Neural cell (in vitro differentiated cells): Measurements from ENCODE around the gene SH3BP4.

Source experiments
- CTCF ChIP-seq: fragments of 450-650 bp; IDR thresholded peaks from 2 replicates; pipeline ENCODE4 v1.5.1; 2014; ENCODE audit warnings: antibody characterized with exemption, mild to moderate bottlenecking, moderate library complexity; ENCODE audit not compliant: poor library complexity, severe bottlenecking
- EP300 ChIP-seq: fragments of 450-650 bp; conservative IDR thresholded peaks from 2 replicates; pipeline ENCODE4 v1.6.1; 2014; ENCODE audit warnings: antibody characterized with exemption, mild to moderate bottlenecking, moderate library complexity; ENCODE audit not compliant: poor library complexity, severe bottlenecking
- EZH2 ChIP-seq: fragments of 200-600, 300-800 bp; shearing (Covaris generic), sonication (generic); IDR thresholded peaks from 2 replicates; pipeline ENCODE4 v1.6.1; 2014; ENCODE audit warnings: antibody characterized with exemption, low read length, borderline replicate concordance, mild to moderate bottlenecking; ENCODE audit not compliant: insufficient read depth, poor library complexity, severe bottlenecking
- MXI1 ChIP-seq: fragments of 450-650 bp; conservative IDR thresholded peaks from 2 replicates; pipeline ENCODE4 v1.6.1; 2014; ENCODE audit warnings: antibody characterized with exemption, mild to moderate bottlenecking; ENCODE audit not compliant: poor library complexity, severe bottlenecking
- POLR2AphosphoS5 ChIP-seq: IDR thresholded peaks from 2 replicates; pipeline ENCODE4 v1.6.1; 2012
- TAF1 ChIP-seq: IDR thresholded peaks from 2 replicates; pipeline ENCODE4 v1.6.1; 2012; ENCODE audit warnings: low read depth
- TF ChIP-seq, protein P1 (sequence below): IDR thresholded peaks from 2 replicates; pipeline ENCODE4 v1.6.1; 2012; ENCODE audit warnings: borderline replicate concordance

GRCh38 chr2:235011929-235012631, 60.3 kb downstream of the SH3BP4 start:
- no peak for TF ChIP-seq EP300
- no peak for TF ChIP-seq EZH2
- no peak for TF ChIP-seq CTCF
- TF ChIP-seq TAF1, result no peak
- TF ChIP-seq MXI1, result no peak
- TF ChIP-seq POLR2AphosphoS5, result no peak
- TF ChIP-seq, protein P1, sequence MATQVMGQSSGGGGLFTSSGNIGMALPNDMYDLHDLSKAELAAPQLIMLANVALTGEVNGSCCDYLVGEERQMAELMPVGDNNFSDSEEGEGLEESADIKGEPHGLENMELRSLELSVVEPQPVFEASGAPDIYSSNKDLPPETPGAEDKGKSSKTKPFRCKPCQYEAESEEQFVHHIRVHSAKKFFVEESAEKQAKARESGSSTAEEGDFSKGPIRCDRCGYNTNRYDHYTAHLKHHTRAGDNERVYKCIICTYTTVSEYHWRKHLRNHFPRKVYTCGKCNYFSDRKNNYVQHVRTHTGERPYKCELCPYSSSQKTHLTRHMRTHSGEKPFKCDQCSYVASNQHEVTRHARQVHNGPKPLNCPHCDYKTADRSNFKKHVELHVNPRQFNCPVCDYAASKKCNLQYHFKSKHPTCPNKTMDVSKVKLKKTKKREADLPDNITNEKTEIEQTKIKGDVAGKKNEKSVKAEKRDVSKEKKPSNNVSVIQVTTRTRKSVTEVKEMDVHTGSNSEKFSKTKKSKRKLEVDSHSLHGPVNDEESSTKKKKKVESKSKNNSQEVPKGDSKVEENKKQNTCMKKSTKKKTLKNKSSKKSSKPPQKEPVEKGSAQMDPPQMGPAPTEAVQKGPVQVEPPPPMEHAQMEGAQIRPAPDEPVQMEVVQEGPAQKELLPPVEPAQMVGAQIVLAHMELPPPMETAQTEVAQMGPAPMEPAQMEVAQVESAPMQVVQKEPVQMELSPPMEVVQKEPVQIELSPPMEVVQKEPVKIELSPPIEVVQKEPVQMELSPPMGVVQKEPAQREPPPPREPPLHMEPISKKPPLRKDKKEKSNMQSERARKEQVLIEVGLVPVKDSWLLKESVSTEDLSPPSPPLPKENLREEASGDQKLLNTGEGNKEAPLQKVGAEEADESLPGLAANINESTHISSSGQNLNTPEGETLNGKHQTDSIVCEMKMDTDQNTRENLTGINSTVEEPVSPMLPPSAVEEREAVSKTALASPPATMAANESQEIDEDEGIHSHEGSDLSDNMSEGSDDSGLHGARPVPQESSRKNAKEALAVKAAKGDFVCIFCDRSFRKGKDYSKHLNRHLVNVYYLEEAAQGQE, result no peak
